ENCODE results near the gene EPS8L1.
A peak's percentile ranks its signal among the peaks of the same experiment; 100 is the strongest.
"Not testable (repeated sequence)": the region's sequence is repeated elsewhere in the genome, so short reads cannot be mapped to it uniquely, and the experiment has no call there.

EPS8L1 gene

DNA sequence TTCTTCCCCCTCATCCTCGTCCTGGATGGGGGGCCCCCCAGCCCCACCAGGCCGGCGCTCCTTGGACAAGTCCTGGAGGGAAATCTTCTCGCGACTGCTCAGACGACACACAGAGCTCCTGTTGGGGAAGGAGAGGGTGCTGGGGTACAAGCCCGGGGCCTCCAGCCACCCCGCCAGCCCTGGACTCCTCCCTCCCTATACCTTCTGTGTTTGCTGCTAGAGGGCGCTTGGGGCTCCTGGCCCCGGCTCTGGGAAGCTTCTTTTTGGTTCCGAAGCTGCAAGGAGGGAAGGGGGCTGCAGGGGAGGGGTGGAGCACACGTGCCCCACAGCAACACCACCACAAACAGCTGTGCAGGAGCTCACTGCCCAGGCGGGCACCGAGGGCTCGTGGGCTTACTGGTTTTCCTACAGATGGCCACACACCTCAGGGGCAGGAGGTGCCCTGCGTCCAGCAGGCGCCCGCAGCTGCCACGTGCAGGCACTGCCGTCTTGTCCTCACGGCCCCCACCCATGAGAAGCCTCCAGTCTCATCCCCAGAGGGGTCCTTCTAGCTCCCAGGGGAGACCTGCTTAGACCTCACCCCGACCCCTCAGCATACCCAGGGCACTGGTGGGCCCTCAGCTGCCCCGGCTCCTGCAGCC lies 20.5 kb downstream of the EPS8L1 start:
- no peak for DNase-seq

DNA sequence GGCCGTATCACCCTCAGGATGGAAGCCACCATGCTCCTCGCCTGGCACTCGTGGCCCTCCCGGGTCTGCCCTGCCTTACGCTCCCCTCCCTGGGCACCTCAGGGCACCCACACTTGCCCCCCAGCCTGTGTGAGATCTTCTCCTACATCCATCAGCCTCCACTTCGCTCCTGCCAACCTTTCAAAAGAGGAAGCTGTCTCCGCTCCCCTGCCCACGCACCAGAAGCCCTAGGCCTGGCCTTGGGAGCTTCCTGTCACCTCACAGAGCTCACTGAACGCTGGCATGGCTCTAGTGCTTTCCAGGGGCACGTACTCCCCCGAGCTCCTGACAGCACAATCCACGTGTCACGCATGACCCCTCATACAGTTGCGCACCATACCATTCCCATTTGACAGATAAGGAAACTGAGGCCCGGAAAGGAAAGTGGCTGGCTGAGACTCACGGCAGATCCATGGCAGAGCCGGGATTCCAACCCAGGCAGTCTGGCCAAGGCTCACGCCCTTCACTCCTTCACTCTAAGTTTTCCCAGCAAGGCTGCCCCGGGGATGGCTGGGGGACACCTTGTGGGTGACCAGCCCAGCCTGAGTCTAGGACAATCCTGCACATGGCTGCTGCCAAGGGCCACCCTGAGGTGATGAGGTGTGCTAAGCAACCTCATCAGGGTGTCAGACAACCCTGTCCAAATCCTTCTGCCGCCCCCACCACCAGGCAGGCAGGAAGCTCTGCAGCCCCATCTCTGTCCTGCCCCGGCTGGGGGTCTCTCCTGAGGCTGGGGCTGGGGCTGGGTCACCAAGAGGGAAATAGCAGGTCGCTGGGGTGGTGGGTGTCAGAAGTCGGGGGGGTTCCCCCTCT lies 22.4 kb downstream of the EPS8L1 start:
- no peak for DNase-seq

DNA sequence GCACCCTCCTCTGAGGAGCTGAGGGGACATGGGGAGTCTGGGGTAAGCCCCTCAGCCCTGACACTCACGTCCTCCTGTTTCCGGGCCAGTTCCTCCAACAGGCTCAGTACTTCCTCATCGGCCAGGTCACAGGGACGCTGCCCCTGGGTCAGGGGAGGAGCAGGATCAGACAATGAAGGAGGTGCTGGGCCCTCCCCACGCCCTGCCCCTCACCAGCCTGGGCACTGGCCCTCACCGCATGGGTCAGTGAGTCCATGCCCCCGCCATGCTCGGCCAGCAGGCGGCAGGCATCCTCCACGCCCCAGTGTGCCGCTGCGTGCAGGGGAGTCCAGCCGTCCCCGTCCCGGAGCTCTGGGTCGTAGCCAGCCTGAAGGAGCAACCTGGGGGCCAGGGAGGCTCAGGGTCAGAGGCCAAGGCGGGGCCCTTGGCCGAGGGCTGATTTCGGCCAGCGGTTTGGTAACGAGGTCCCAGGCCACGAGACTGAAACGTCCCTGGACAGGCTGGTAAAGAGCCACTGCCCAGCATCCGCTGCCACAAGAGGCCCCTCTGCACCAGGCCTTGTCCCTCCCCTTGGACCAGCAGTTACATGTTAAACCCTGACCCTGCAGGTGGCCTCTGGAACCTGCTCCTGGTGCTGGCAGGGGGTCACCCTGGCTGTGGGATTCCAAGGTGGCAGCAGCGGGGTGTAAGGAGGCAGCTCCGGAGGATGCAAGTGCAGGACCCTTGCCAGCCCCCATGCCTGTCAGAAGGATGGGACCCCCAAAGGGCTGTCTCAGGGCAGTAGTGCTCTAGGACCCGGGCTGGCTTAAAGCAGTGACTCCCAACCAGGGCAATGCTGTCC lies 23.3 kb downstream of the EPS8L1 start:
- no peak for DNase-seq

DNA sequence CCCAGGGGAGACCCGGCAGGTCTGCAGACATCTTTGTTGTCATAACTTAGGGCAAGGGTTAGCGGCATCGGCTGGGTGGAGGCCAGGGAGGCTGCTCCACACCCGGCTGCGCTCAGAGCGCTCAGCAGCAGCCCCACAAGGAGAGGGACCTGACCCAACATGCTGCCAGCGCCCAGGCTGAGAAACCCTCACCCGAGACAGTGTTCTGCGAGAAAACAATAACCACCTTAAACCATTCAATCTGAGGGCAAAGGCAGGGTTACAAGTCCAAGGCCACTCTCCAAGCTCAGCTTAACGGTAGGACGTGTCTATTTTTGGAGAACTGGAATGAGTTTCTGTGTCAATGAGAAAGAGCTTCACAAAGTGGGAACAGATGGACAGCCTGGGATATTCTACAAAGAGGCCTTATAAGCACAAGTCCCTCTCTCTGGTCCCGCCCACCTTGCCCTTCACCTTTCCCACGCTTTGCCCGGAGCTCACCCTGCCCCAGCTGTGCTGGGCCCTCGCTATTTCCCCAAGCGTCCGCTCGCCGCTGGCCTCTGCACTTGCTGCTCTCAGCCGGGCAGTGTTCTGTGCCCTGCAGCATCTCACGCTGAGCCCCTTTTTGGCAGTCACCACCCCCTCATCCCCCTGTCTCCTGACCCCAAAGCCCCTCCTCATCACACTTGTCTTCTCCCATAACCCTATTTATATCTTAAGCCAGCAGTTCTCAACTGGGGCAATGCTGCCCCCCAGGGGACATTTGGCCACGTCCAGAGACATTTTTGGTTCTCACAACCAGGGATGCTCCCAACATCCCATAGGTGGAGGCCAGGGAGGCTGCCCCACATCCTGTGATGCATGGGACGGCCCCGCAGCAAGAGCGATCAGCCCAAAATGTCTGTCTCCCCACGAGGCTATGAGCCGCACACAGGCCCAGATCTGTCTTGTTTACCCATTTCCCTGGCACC lies 24.2 kb downstream of the EPS8L1 start:
- DNase-seq: no peak

DNA sequence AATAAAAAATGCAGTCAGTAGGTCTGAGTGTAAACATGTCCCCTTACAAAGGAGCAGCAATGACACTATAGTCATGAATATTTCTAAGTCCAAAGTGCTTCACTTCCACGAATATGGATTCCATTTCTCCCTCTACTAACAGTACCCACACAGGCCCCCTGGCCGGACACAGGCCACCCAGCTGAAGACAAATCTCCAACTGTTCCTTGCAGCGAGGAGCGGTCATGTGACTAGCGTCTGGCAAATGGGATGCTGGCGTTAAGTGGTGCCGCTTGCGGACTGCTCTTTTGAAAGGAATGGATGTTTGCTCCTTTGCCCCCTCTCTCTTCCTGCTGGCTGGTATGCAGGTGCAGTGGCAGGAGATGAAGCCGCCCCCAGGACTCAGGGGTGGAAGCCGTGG lies 25.6 kb downstream of the EPS8L1 start:
- DNase-seq: peak in 1 of 2 donors; percentile 8

DNA sequence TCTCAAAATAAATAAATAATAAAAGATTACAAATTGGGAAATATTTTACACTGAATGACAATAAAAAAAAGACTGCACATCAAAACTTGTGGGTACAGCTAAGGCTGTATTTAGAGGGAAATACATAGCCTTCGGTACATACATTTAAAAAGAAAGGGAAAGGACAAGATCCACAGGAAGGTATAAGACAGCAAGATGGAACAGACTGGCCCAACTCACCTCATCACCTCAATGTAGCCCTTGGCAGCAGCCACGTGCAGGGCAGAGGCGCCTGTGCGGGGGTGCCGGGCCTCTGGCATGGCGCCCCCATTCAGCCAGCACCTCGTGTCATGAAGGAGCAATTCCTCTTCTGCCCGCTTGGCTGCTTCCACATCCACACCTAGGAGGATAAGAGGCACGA lies 27.5 kb downstream of the EPS8L1 start:
- DNase-seq: no peak

DNA sequence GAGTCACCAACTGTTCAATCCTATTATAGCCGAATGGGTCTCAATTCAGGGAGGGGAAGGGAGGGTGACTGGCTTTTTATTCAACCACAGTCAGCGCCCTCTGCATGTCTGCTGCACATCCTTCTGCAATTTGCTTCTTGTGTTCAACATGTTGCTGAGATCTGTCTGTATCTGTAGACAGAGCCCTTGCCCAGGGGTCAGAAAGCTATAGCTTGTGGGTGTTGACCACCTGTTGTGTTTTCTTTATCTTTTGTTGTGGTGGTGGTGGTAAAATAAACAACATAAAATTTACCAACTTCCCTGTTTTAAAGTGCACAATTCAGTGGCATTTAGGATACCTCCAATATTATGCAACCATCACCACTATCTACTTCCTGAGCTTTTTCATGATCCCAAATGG lies 29.6 kb downstream of the EPS8L1 start:
- no peak for DNase-seq

DNA sequence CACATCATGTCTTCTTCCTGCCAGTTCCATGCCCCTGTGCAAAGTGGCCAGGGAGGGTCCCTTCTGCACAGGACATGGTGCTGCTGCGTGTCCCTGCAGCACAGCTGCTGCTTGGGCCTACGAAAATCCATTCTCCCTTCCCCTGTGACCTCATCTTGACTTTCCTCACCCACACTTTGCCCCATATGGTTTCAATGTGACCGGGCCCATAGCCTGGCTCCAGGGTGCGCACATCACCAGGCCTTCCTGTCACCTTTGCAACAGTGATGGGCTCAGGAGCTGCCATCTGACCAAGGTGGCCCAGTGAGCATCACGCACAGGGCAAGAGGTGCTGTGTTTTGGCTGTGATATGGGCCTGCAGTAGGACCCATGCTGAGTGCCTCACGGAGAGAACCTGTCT lies 30.9 kb downstream of the EPS8L1 start:
- no peak for DNase-seq

DNA sequence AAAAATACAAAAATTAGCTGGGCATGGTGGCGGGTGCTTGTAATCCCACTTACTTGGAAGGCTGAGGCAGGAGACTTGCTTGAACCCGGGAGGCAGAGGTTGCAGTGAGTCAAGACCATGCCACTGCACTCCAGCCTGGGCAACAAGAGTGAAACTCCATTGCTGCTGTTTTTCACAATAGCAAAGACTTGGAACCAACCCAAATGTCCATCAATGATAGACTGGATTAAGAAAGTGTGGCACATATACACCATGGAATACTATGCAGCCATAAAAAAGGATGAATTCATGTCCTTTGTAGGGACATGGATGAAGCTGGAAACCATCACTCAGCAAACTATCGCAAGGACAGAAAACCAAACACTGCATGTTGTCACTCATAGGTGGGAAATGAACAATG lies 31.6 kb downstream of the EPS8L1 start:
- DNase-seq: not testable (repeated sequence)

DNA sequence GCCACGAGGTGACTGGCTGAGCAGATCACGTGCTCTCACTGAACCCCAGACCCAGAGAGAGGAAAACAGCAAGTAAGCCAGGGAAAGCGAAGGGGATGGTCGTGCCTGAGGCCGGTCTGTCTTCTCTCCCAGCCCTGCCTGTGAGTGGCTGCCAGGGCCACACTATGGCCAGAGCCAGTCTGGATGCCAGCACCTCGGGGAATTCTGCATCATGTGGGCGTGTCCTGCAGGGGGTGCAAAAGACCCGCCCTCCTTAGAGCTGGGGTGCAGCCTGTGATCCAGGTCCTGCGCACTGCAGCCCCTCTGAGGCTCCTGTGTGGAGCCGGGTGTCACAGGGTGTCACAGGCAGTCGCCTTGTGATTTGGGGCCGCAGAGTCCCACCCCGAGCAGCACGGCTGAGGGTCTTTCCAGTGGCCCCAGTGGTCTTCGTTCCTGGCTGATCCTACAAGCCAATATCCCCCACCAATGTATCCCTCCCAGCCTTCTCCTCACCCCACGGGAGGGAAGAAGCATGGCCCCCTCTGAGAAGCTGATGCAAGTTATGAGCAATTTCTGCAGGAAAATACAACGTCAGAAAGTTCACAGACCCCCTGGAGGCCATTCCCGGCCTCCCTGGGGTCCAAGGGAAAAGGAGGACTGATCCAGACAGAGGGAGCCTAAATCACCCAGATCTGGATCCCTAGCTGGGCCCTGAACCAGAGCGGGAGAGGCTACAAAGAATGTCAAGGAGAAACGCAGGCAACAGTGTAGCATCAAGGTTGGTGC lies 34.0 kb downstream of the EPS8L1 start:
- DNase-seq: no peak

DNA sequence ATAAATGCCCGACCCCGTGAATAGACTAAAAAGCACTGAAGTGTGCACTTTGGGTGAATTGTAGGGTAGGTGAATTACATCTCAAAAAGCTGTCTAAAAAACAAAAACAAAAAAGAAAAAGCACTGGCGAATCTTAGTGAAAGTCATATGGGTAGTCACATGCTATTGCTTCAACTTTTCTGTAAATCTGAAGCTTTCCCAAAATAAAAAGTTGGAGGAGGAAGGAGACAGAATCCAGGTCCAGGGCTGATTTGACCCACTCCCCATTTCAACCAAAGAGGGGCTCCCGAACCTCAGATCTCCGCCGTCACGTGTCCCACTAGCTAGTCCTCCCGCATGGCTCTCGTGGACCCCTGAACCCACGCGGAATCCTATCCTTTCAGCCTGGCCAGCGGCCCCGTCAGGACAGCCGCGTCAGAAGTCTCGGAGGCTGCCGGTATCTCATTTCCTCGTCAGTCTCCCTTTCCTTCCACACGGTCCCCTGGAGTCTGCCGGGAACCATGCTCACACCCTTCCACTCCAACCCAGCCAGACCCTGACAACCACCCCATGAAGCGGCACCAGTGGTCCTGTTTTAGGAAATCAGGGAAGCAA lies 35.7 kb downstream of the EPS8L1 start:
- DNase-seq: no peak

DNA sequence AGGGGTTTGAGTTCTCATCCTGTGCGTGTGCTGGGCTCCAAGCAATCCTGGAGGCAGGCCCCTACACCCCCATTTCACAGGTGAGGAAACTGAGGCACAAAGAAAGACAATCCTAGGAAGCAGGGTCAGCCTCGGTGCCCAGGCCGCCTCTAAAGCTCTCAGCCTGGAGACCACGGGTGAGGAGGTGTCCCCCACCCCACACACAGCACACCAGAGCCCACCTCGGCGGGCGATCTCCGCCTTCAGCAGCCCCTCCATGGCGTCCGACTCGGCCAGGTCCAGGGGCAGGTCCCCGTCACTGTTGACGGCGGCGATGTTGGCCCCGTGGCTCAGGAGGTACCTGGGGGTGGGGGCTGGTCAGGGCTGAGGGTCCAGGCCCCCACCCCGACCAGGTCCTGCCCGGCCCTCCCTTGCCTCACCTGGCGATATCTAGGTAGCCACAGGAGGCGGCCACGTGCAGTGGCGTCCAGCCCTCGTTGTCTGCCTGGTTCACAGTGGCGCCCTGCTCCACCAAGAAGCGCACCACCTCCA lies 36.6 kb downstream of the EPS8L1 start:
- no peak for DNase-seq

DNA sequence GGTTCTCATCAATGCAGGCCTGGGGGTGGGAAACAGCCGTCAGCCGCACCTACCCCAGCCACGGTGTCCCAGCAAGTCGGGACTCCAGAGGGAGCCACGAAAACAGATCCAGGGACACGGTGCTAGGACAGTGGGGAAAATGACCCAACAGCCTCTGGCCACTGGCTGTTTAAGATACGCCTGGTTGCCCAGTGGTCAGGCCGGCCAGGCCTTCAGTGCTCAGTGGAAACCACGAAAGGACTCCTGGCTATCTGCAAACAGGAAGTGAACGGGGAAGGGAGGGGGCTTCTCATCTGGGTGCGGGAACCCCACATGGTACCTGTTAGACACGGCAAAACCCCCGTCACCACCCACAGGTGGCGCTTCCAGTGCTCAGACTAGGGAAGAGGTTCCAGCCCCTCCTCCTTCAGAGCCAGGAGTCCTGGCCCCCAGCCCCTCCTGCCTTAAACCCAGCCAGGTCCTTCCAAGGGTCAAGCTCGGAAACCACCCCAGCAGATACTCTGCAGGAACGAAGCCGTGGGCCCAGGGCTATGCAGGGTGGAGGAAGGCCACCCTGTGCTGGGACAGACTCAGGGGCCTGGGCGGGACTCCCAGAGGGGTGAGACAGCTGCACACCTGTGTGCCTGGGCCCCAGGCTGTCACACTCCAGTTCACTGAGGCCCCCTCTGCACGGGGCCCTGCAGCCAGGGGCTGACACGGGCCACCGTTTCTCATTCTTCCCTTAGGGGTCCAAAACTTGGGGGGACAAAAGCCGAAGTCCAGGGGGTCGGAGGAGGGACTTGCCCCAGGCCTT lies 37.3 kb downstream of the EPS8L1 start:
- DNase-seq: no peak

DNA sequence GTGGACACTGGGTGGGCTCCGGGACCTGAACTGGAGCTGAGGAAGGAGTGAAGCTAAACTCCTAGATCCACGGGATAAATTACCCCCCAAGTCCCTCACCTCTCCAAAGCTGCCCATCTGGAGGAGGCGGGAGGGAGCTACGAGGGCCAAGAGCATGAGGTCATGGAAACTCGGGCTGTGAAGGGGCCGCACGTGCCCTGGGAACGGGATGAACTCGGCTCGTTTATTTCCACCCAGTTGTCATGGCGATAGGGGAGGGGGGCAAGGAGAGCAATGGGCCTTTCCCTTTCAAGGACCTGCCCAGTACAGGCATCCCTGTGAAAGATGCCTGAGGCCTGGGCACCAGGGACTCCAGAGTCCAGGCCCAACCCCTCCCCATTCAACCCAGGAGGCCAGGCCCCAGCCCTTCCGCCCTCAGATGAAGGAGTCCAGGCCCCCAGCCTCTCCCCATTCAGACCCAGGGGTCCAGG lies 37.9 kb downstream of the EPS8L1 start:
- peak; percentile 16 to 37 for DNase-seq

DNA sequence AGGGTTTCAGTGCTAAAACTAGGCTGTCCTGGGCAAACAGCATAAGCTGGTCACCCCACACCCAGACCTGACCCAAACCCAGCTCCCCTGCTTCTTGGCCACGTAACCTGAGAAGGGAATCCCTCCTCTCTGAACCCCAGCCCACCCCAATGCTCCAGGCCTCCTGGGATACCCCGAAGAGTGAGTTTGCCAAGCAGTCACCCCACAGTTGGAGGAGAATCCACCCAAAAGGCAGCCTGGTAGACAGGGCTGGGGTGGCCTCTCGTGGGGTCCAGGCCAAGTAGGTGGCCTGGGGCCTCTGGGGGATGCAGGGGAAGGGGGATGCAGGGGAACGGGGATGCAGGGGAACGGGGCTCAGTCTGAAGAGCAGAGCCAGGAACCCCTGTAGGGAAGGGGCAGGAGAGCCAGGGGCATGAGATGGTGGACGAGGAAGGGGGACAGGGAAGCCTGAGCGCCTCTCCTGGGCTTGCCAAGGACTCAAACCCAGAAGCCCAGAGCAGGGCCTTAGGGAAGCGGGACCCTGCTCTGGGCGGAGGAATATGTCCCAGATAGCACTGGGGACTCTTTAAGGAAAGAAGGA lies 39.0 kb downstream of the EPS8L1 start:
- DNase-seq: no peak

DNA sequence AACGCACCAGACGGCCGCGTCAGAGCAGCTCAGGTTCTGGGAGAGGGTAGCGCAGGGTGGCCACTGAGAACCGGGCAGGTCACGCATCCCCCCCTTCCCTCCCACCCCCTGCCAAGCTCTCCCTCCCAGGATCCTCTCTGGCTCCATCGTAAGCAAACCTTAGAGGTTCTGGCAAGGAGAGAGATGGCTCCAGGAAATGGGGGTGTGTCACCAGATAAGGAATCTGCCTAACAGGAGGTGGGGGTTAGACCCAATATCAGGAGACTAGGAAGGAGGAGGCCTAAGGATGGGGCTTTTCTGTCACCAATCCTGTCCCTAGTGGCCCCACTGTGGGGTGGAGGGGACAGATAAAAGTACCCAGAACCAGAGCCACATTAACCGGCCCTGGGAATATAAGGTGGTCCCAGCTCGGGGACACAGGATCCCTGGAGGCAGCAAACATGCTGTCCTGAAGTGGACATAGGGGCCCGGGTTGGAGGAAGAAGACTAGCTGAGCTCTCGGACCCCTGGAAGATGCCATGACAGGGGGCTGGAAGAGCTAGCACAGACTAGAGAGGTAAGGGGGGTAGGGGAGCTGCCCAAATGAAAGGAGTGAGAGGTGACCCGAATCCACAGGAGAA lies 39.9 kb downstream of the EPS8L1 start:
- DNase-seq: no peak

DNA sequence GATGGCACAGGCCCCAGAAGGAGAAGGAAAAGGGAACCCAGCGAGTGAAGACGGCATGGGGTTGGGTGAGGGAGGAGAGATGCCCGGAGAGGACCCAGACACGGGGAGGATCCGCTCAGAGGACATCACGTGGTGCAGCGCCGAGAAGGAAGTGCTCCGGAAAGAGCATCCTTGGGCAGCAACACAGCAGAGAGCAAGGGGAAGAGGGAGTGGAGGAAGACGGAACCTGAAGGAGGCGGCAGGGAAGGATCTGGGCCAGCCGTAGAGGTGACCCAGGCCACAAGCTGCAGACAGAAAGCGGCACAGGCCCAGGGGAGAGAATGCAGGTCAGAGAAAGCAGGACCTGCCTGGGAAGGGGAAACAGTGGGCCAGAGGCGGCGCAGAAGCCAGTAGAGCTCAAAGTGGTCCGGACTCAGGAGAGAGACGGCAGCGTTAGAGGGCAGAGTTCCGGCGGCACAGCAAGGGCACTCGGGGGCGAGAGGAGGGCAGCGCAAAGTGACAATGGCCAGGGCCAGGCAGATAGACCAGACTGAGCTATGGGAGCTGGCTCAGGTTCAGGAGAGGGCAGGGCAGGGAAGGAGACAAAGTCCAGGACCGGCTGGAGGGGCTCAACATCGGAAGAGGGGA lies 40.7 kb downstream of the EPS8L1 start:
- DNase-seq: peak; percentile 36 to 60

DNA sequence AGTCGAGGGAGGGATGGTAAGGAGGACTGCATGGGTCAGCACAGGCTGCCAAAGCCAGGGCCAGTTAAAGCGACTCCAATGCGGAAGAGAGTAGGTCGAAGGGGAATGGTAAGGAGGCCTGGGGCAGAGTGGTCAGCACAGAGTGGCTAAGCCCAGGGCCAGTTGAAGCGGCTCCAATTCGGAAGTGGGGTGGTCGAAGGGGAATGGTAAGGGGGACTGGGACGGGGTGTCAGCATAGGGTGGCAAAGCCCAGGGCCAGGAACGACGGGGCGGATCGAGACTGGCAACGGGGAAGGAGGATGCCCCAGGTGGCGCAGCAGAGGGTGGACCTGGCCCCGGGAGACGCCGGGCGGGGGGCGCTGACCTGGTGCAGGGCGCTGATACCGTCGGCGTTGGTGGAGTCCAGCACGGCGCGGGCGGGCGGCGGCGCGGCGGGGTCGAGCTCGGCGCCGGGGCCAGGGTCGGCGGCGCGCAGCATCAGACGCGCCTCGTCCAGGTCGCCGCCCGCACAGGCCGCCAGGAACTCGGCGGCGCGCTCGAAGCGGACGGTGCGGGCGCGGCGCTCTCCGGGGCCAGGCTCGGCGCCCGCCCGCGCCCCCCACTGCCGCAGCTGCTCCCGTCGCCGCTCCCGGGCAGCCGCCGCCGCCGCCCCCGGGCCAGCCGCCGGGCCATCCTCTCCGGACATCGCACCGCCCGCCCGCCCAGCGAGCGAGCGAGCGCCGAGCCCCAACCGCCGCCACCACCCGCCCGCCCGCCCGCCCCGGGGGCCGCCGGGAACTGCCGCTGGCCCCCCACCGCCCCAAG lies 41.4 kb downstream of the EPS8L1 start, which contains the start of gene PPP1R12C:
TSS of gene PPP1R12C (minus strand) at position 779 of the 804 bp plus-strand sequence. CDS start at position 685, 94 bp downstream.
- no peak for DNase-seq
